Chondrocyte (in vitro differentiated cells): Measurements from ENCODE around the gene TTC16. TPM values are rescaled to one million over a fixed set of nuclear protein-coding genes. Genes with fewer than 3 reads are reported as not detected.

ENCODE experiments used
- DNase-seq: peaks from one replicate; pipeline ENCODE4 v3.0.0; 2021; ENCODE audit warnings: mixed read lengths, low spot score
- H3K27ac Mint-ChIP-seq: one replicate; pipeline ENCODE4 v1.8.0; 2021; ENCODE audit warnings: mild to moderate bottlenecking, moderate library complexity, mixed read lengths; ENCODE audit not compliant: unreplicated experiment
- H3K27me3 Mint-ChIP-seq: 2 replicates; pipeline ENCODE4 v1.8.0; 2021; ENCODE audit warnings: low read depth, mixed read lengths
- H3K36me3 Mint-ChIP-seq: 2 replicates; pipeline ENCODE4 v1.8.0; 2021; ENCODE audit warnings: low read depth, mixed read lengths
- H3K4me1 Mint-ChIP-seq: 2 replicates; pipeline ENCODE4 v1.8.0; 2021; ENCODE audit warnings: low read depth, mild to moderate bottlenecking, mixed read lengths
- H3K4me3 Mint-ChIP-seq: one replicate; pipeline ENCODE4 v1.8.0; 2021; ENCODE audit warnings: mild to moderate bottlenecking, moderate library complexity, mixed read lengths; ENCODE audit not compliant: unreplicated experiment
- H3K9me3 Mint-ChIP-seq: 2 replicates; pipeline ENCODE4 v1.8.0; 2021; ENCODE audit warnings: low read depth, mixed read lengths
- total RNA-seq: library from RNA; stranded (reverse); gene quantifications from 3 replicates; pipeline ENCODE4 v1.2.1, GENCODE V29; 2021
- TF ChIP-seq, protein P1 (sequence below): fragments of 200-600 bp; sonication (generic); IDR thresholded peaks from 2 replicates; pipeline ENCODE4 v1.5.0; 2021; ENCODE audit warnings: antibody characterized with exemption, mild to moderate bottlenecking, moderate library complexity

The TTC16 gene
- total RNA-seq, 1 donor from 2014 or later, result not detected

GRCh38 chr9:127683723-127684122 is 32.2 kb upstream of the TTC16 start:
- H3K27ac Mint-ChIP-seq, result peak overlapping the region; percentile 94

DNA sequence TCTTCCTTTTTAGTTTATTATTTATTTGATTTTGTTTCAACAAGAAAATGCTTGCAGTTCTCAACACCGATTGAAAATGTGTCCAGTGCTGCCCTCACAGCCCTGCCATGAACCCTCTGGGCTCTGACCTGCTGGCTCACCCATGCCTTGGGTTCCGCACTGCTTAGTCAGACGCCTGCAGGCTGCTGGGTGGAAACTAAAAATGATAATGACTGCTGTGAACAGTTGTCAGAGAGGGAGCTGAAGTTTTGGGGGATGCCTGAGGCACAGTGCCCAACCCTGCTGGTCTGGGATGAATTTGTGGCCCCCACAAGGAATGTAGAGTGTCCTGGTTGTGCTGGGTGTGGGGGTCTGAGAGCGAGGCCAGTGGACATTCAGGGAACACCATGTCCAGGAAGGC is 31.3 kb upstream of the TTC16 start:
- peaks cover 19% of the 10 kb centered on the region for H3K4me1 Mint-ChIP-seq
- H3K36me3 Mint-ChIP-seq, result peaks cover 25% of the 10 kb centered on the region
- H3K4me3 Mint-ChIP-seq, result no peak overlapping the region
- no peaks in the 10 kb centered on the region for H3K9me3 Mint-ChIP-seq
- no peaks in the 10 kb centered on the region for H3K27me3 Mint-ChIP-seq
- TF ChIP-seq, protein P1, sequence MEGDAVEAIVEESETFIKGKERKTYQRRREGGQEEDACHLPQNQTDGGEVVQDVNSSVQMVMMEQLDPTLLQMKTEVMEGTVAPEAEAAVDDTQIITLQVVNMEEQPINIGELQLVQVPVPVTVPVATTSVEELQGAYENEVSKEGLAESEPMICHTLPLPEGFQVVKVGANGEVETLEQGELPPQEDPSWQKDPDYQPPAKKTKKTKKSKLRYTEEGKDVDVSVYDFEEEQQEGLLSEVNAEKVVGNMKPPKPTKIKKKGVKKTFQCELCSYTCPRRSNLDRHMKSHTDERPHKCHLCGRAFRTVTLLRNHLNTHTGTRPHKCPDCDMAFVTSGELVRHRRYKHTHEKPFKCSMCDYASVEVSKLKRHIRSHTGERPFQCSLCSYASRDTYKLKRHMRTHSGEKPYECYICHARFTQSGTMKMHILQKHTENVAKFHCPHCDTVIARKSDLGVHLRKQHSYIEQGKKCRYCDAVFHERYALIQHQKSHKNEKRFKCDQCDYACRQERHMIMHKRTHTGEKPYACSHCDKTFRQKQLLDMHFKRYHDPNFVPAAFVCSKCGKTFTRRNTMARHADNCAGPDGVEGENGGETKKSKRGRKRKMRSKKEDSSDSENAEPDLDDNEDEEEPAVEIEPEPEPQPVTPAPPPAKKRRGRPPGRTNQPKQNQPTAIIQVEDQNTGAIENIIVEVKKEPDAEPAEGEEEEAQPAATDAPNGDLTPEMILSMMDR, result no peak
- DNase-seq, result no peak
- H3K27ac Mint-ChIP-seq, result peak overlapping the region; percentile 94

More at GRCh38 chr9:127683723-127684122, 32.2 kb upstream of the TTC16 start:
- peaks cover 19% of the 10 kb centered on the region for H3K4me1 Mint-ChIP-seq
- no peak overlapping the region for H3K4me3 Mint-ChIP-seq
- DNase-seq, result no peak
- no peaks in the 10 kb centered on the region for H3K27me3 Mint-ChIP-seq
- H3K36me3 Mint-ChIP-seq, result peaks cover 29% of the 10 kb centered on the region
- TF ChIP-seq, protein P1, result no peak
- no peaks in the 10 kb centered on the region for H3K9me3 Mint-ChIP-seq

- DNase-seq, result no peak
- Mint-ChIP-seq H3K4me3 (no peak overlapping the region), H3K27ac (no peak overlapping the region), H3K9me3 (no peaks in the 10 kb centered on the region), H3K4me1 (peaks cover 19% of the 10 kb centered on the region), H3K36me3 (peaks cover 24% of the 10 kb centered on the region), H3K27me3 (no peaks in the 10 kb centered on the region)
- TF ChIP-seq, protein P1, result no peak
Observed at GRCh38 chr9:127686461-127687393, 29.2 kb upstream of the TTC16 start.

- Mint-ChIP-seq H3K4me1 (peaks cover 6% of the 10 kb centered on the region), H3K4me3 (no peak overlapping the region), H3K36me3 (peaks cover 18% of the 10 kb centered on the region), H3K9me3 (no peaks in the 10 kb centered on the region), H3K27me3 (no peaks in the 10 kb centered on the region), H3K27ac (no peak overlapping the region)
- TF ChIP-seq, protein P1, result no peak
- DNase-seq, result no peak
Observed at GRCh38 chr9:127689329-127690000, 26.4 kb upstream of the TTC16 start.

- Mint-ChIP-seq H3K27me3 (no peaks in the 10 kb centered on the region), H3K36me3 (peaks cover 15% of the 10 kb centered on the region), H3K27ac (no peak overlapping the region), H3K9me3 (no peaks in the 10 kb centered on the region), H3K4me1 (peaks cover 9% of the 10 kb centered on the region), H3K4me3 (no peak overlapping the region)
- DNase-seq, result no peak
- TF ChIP-seq, protein P1, result no peak
Observed at GRCh38 chr9:127690735-127691134, 25.1 kb upstream of the TTC16 start.
